H1 (cell line): Measurements from ENCODE around the gene CORO2B. TPM values are rescaled to one million over a fixed set of nuclear protein-coding genes. Genes with fewer than 3 reads are reported as not detected.

Source experiments
- CTCF ChIA-PET: fragments of 300-600 bp; sonication (Branson Sonifier 250); formaldehyde crosslinking; loops from one replicate; lab custom pipeline; 2021; ENCODE audit not compliant: partially characterized antibody; lab: Charles Lee
- POLR2A ChIA-PET: fragments of 300-600 bp; sonication (Branson Sonifier 250); formaldehyde crosslinking; loops from one replicate; lab custom pipeline; 2021; ENCODE audit warnings: inconsistent platforms; ENCODE audit not compliant: partially characterized antibody; lab: Charles Lee
- DNase-seq, 2 experiments: peaks; one replicate each; pipeline versions ENCODE4 v3.0.0 to v3.0.0-alpha.2; 2010 to 2022; ENCODE audit warnings: low spot score in 2 of 2, low read depth in 1 of 2, mixed read lengths in 1 of 2
- FAIRE-seq: peaks from 2 replicates; lab custom pipeline; 2011; peaks lifted over from hg19 to GRCh38; lab: Jason Lieb, UNC
- H2AFZ ChIP-seq: 2 replicates; pipeline ENCODE4 v1.8.1; 2012; ENCODE audit warnings: low read length, inconsistent platforms
- H2AK5ac ChIP-seq: 2 replicates; pipeline ENCODE4 v1.6.1; 2013; ENCODE audit warnings: low read depth, low read length
- H2BK120ac ChIP-seq: replicated peaks from 2 replicates; pipeline ENCODE3; 2013; ENCODE audit warnings: low read depth, low read length, inconsistent platforms
- H2BK12ac ChIP-seq: 2 replicates; pipeline ENCODE4 v1.6.1; 2013; ENCODE audit warnings: low read depth, low read length
- H2BK15ac ChIP-seq: 2 replicates; pipeline ENCODE4 v1.6.1; 2013; ENCODE audit warnings: low read length
- H2BK20ac ChIP-seq: 2 replicates; pipeline ENCODE4 v1.6.1; 2013; ENCODE audit warnings: low read length
- H2BK5ac ChIP-seq: 2 replicates; pipeline ENCODE4 v1.6.1; 2013; ENCODE audit warnings: low read depth, low read length
- H3K14ac ChIP-seq: 2 replicates; pipeline ENCODE4 v1.6.1; 2013; ENCODE audit warnings: inconsistent platforms; ENCODE audit not compliant: insufficient read length
- H3K18ac ChIP-seq: 2 replicates; pipeline ENCODE4 v1.6.1; 2013; ENCODE audit warnings: low read length; ENCODE audit errors: extremely low read depth
- H3K23ac ChIP-seq: 2 replicates; pipeline ENCODE4 v1.6.1; 2013; ENCODE audit warnings: inconsistent platforms; ENCODE audit not compliant: insufficient read length
- H3K23me2 ChIP-seq: 2 replicates; pipeline ENCODE4 v1.6.1; 2013; ENCODE audit warnings: low read depth, low read length
- H3K27ac ChIP-seq: 2 replicates; pipeline ENCODE4 v1.6.1; 2011; ENCODE audit warnings: low read depth, low read length, inconsistent platforms
- H3K27me3 ChIP-seq, 4 experiments: replicated peaks in 1 of 4; 1 replicate in 1 of 4; 2 replicates in 3 of 4; pipeline versions ENCODE4 v1.6.1 to v1.8.1; 2011 to 2013; ENCODE audit warnings: low read length in 3 of 4, mild to moderate bottlenecking in 3 of 4, inconsistent platforms in 2 of 4, mixed read lengths in 2 of 4, moderate library complexity in 1 of 4; ENCODE audit not compliant: control insufficient read depth in 3 of 4, insufficient read depth in 3 of 4; ENCODE audit errors: extremely low read depth in 1 of 4
- H3K36me3 ChIP-seq, 4 experiments: 2 replicates each; pipeline versions ENCODE4 v1.6.1 to v1.8.1; 2011 to 2013; ENCODE audit warnings: mild to moderate bottlenecking in 4 of 4, low read length in 3 of 4, moderate library complexity in 2 of 4, control low read depth in 1 of 4, inconsistent platforms in 1 of 4; ENCODE audit not compliant: insufficient read depth in 4 of 4, control insufficient read depth in 2 of 4
- H3K4ac ChIP-seq: replicated peaks from 2 replicates; pipeline ENCODE3; 2013; ENCODE audit warnings: low read length, low read depth, mixed read lengths, inconsistent platforms; ENCODE audit not compliant: insufficient read length
- H3K4me1 ChIP-seq, 4 experiments: replicated peaks in 1 of 4; 1 replicate in 1 of 4; 2 replicates in 3 of 4; pipeline versions ENCODE4 v1.6.1 to v1.8.1; 2011 to 2013; ENCODE audit warnings: low read length in 3 of 4, inconsistent platforms in 2 of 4, mixed read lengths in 1 of 4; ENCODE audit not compliant: insufficient read depth in 4 of 4, control insufficient read depth in 3 of 4
- H3K4me2 ChIP-seq, 2 experiments: 2 replicates each; pipeline versions ENCODE4 v1.6.1 to v1.8.1; 2011 to 2013; ENCODE audit warnings: low read depth in 2 of 2, low read length in 2 of 2, control low read depth in 1 of 2, inconsistent platforms in 1 of 2, mild to moderate bottlenecking in 1 of 2; ENCODE audit not compliant: insufficient read depth in 1 of 2
- H3K4me3 ChIP-seq, 4 experiments: fragments of 200-600, 300-600 bp in 1 of 4; sonication (generic), shearing (Covaris generic), sonication (Bioruptor Twin) in 1 of 4; 2 replicates each; pipeline versions ENCODE4 v1.5.1 to v1.8.1; 2011 to 2016; ENCODE audit warnings: low read length in 4 of 4, low read depth in 3 of 4, control low read depth in 2 of 4, inconsistent platforms in 2 of 4, mild to moderate bottlenecking in 2 of 4, mixed read lengths in 1 of 4, moderate library complexity in 1 of 4; ENCODE audit not compliant: insufficient read depth in 2 of 4; ENCODE audit errors: extremely low read depth in 1 of 4
- H3K56ac ChIP-seq: replicated peaks from 2 replicates; pipeline ENCODE3; 2013; ENCODE audit warnings: low read depth, mild to moderate bottlenecking, mixed read lengths, low read length, inconsistent platforms; ENCODE audit not compliant: insufficient read length
- H3K79me1 ChIP-seq: 2 replicates; pipeline ENCODE4 v1.6.1; 2013; ENCODE audit warnings: low read depth, low read length, control low read depth
- H3K79me2 ChIP-seq, 2 experiments: 2 replicates each; pipeline versions ENCODE4 v1.6.1 to v1.8.1; 2012 to 2013; ENCODE audit warnings: low read length in 2 of 2, mild to moderate bottlenecking in 2 of 2, inconsistent platforms in 1 of 2; ENCODE audit not compliant: insufficient read depth in 2 of 2, control insufficient read depth in 1 of 2
- H3K9ac ChIP-seq, 4 experiments: replicated peaks in 1 of 4; 1 replicate in 1 of 4; 2 replicates in 3 of 4; pipeline versions ENCODE4 v1.6.1 to v1.8.1; 2011 to 2013; ENCODE audit warnings: low read depth in 3 of 4, low read length in 3 of 4, control low read depth in 2 of 4, mild to moderate bottlenecking in 2 of 4, moderate library complexity in 2 of 4, inconsistent platforms in 1 of 4; ENCODE audit errors: extremely low read depth in 1 of 4
- H3K9me3 ChIP-seq, 2 experiments: 2 replicates each; pipeline versions ENCODE4 v1.6.1 to v1.8.1; 2012 to 2013; ENCODE audit warnings: mild to moderate bottlenecking in 2 of 2, moderate library complexity in 2 of 2, control low read depth in 1 of 2, inconsistent platforms in 1 of 2, low read depth in 1 of 2, low read length in 1 of 2, mixed read lengths in 1 of 2; ENCODE audit not compliant: insufficient read depth in 2 of 2
- H4K20me1 ChIP-seq, 2 experiments: replicated peaks in 1 of 2; 2 replicates each; pipeline versions ENCODE3 to v1.8.1; 2011 to 2013; ENCODE audit warnings: inconsistent platforms in 2 of 2, low read length in 2 of 2, mild to moderate bottlenecking in 1 of 2; ENCODE audit not compliant: insufficient read depth in 2 of 2, control insufficient read depth in 1 of 2
- H4K5ac ChIP-seq: 2 replicates; pipeline ENCODE4 v1.6.1; 2013; ENCODE audit warnings: low read length, low read depth, mixed read lengths, inconsistent platforms; ENCODE audit not compliant: insufficient read length
- H4K8ac ChIP-seq: 2 replicates; pipeline ENCODE4 v1.8.0; 2013; ENCODE audit warnings: mild to moderate bottlenecking, moderate library complexity, low read length, inconsistent platforms; ENCODE audit not compliant: insufficient read depth; ENCODE audit errors: extremely low read depth
- H4K91ac ChIP-seq: replicated peaks from 2 replicates; pipeline ENCODE3; 2013; ENCODE audit warnings: low read length, mixed read lengths, inconsistent platforms; ENCODE audit not compliant: insufficient read length
- ASH2L ChIP-seq: fragments of 200-600, 300-600 bp; sonication (generic); IDR thresholded peaks from one replicate; pipeline ENCODE4 v1.7.1; 2017; ENCODE audit warnings: low read length
- BACH1 ChIP-seq: IDR thresholded peaks from 2 replicates; pipeline ENCODE4 v1.6.1; 2012; ENCODE audit warnings: low read length, improper control_type of control experiment
- CHD2 ChIP-seq: IDR thresholded peaks from 2 replicates; pipeline ENCODE4 v1.6.1; 2012; ENCODE audit warnings: low read length, improper control_type of control experiment
- HDAC6 ChIP-seq: IDR thresholded peaks from one replicate; pipeline ENCODE4 v1.7.1; 2012; ENCODE audit warnings: low read depth, mild to moderate bottlenecking, inconsistent platforms, low read length, moderate library complexity
- JUND ChIP-seq: IDR thresholded peaks from 2 replicates; pipeline ENCODE4 v1.6.1; 2011; ENCODE audit warnings: mild to moderate bottlenecking, improper control_type of control experiment, low read length
- RAD21 ChIP-seq, 2 experiments: IDR thresholded peaks in 1 of 2; conservative IDR thresholded peaks in 1 of 2; 2 replicates each; pipeline ENCODE4 v1.6.1; 2011; ENCODE audit warnings: low read depth in 2 of 2, low read length in 2 of 2, improper control_type of control experiment in 1 of 2, inconsistent platforms in 1 of 2, mild to moderate bottlenecking in 1 of 2, moderate library complexity in 1 of 2
- SAP30 ChIP-seq: fragments of 300-600 bp; sonication (generic); IDR thresholded peaks from 2 replicates; pipeline ENCODE4 v1.7.1; 2012; ENCODE audit warnings: low read length, moderate library complexity, mild to moderate bottlenecking, inconsistent platforms; ENCODE audit not compliant: insufficient read depth, insufficient replicate concordance
- SP4 ChIP-seq: IDR thresholded peaks from 2 replicates; pipeline ENCODE4 v1.6.1; 2012; ENCODE audit warnings: low read length, inconsistent platforms
- SRF ChIP-seq: IDR thresholded peaks from 2 replicates; pipeline ENCODE4 v1.6.1; 2011; ENCODE audit warnings: mild to moderate bottlenecking, low read depth, low read length, moderate library complexity
- WGBS, 2 experiments: shearing (Covaris generic) in 1 of 2; methylation state at CpG; one replicate each; pipeline versions ENCODE4 v1.1.6 to v1.1.7; 2013 to 2015; ENCODE audit warnings: low lambda C conversion rate in 2 of 2, mixed read lengths in 2 of 2, inconsistent platforms in 1 of 2, low coverage in 1 of 2, missing lambda C conversion rate in 1 of 2; ENCODE audit not compliant: insufficient replicate concordance in 2 of 2, insufficient coverage in 1 of 2, insufficient read length in 1 of 2; ENCODE audit errors: extremely low coverage in 1 of 2, missing lambda C conversion rate in 1 of 2; 5-methylcytosine and 5-hydroxymethylcytosine counted together
- polyA plus RNA-seq, 7 experiments: library from polyadenylated mRNA; depleted of rRNA in 3 of 7; stranded (reverse) in 5 of 7; unstranded in 2 of 7; fragments of >200 nt in 5 of 7; fragments of 200-250 nt in 2 of 7; gene quantifications; 1 replicate in 5 of 7; 2 replicates in 1 of 7; 4 replicates in 1 of 7; pipeline versions ENCODE4 v1.2.1 to v1.2.3, GENCODE V29; 2011 to 2013; ENCODE audit warnings: missing spikeins in 2 of 7, mixed read lengths in 2 of 7
- total RNA-seq: library from RNA; stranded (reverse); fragmentation: NEBNext Ultra II Directional; extraction: Animal tissue kit (Norgen Biotek cat#: 25700); gene quantifications from 2 replicates; pipeline ENCODE4 v1.2.1, GENCODE V29; 2021

CORO2B gene
- total and polyA plus RNA-seq, 2 of the 8 experiments (the other 6 are each of a cell fraction or from before 2014, with no cell fraction given) = 3.4 to 6.7 TPM

GRCh38 chr15:68608844-68609232 is 30.0 kb downstream of the CORO2B start:
- POLR2A ChIA-PET = interaction anchor here (1.0 to 1.7 kb wide), 2 partner anchors 8 to 14 kb away, joined by 3 read pairs; no protein-coding TSS in a partner anchor
- peak overlapping the region; percentile 8 to 13; a peak in 2 of 4 replicates for H3K4me2 ChIP-seq
- no peaks in the 10 kb centered on the region for H4K20me1 ChIP-seq
- peaks cover 7 to 21% (median 11%) of the 10 kb centered on the region in 4 experiments; a peak in 6 of 7 replicates for H3K4me1 ChIP-seq
- no peaks in the 10 kb centered on the region for H3K36me3 ChIP-seq
- H4K5ac ChIP-seq = no peak overlapping the region
- DNase-seq = no peak
- peak overlapping the region; percentile 49 for H2BK15ac ChIP-seq
- peak overlapping the region; percentile 91 for H2BK12ac ChIP-seq
- CTCF ChIA-PET = interaction anchor here (1.2 to 1.7 kb wide), 5 partner anchors 14 to 59 kb away, joined by 3 to 10 read pairs (median 4); no protein-coding TSS in a partner anchor
- H3K79me1 ChIP-seq = no peaks in the 10 kb centered on the region; the same call in 1 of the 2 replicates
- FAIRE-seq = no peak
- H3K79me2 ChIP-seq = no peaks in the 10 kb centered on the region
- WGBS, 2 experiments = 89% methylated on average over 4 of the region's 4 CpGs; no CpG with 5 or more reads in 1 of the 2 experiments
- H2AK5ac ChIP-seq = no peak overlapping the region
- no peaks in the 10 kb centered on the region; a peak in 2 of 7 replicates for H3K27me3 ChIP-seq
- no peak overlapping the region for H4K8ac ChIP-seq
- no peak overlapping the region for H3K27ac ChIP-seq
- no peak overlapping the region for H3K56ac ChIP-seq
- H2BK120ac ChIP-seq = no peak overlapping the region
- no peak overlapping the region for H3K14ac ChIP-seq
- no peaks in the 10 kb centered on the region for H3K9me3 ChIP-seq
- no peak overlapping the region for H3K4ac ChIP-seq
- H3K9ac ChIP-seq = no peak overlapping the region
- H2AFZ ChIP-seq = 0 out of 2 replicates have a peak overlapping the region, but pooled peaks have one; percentile 59
- H2BK5ac ChIP-seq = no peak overlapping the region
- H2BK20ac ChIP-seq = 0 out of 2 replicates have a peak overlapping the region, but pooled peaks have one; percentile 76
- no peak overlapping the region for H3K4me3 ChIP-seq
- no peak overlapping the region for H4K91ac ChIP-seq
- H3K23ac ChIP-seq = no peak overlapping the region
- no peak overlapping the region for H3K18ac ChIP-seq
- TF ChIP-seq JUND = no peak
- TF ChIP-seq CHD2 = no peak
- TF ChIP-seq SAP30 = no peak
- TF ChIP-seq BACH1 = no peak
- TF ChIP-seq HDAC6 = no peak
- no peak for TF ChIP-seq SRF
- TF ChIP-seq ASH2L = no peak
- no peak for TF ChIP-seq RAD21 (IDR thresholded peaks at IDR 0.05 in 1 of 2, conservative IDR thresholded peaks at IDR 0.05 in 1 of 2; ENCODE audit: low read depth in 2 of 2, low read length in 2 of 2)
- TF ChIP-seq SP4 = no peak
- H3K23me2 ChIP-seq = no peaks in the 10 kb centered on the region; the same call in 1 of the 2 replicates
